ENCODE measurements around the gene SCN3B. TPM values are rescaled to one million over a fixed set of nuclear protein-coding genes. Genes with fewer than 3 reads are reported as not detected.

Gene SCN3B
- total and polyA plus RNA-seq, 2 donors (not counting 1 experiment from before 2014, with no cell fraction given): under 0.01 to 0.03 TPM

- H3K36me3 ChIP-seq (ENCODE audit: control insufficient read depth, insufficient read depth, low read length): no peaks in the 10 kb centered on the region
- H3K9ac ChIP-seq (ENCODE audit: insufficient read depth, low read length): no peak overlapping the region
- DNase-seq (ENCODE audit: low read depth in 2 of 2): no peak
- no peak overlapping the region for H3K4me3 ChIP-seq (replicated peaks in 1 of 4; ENCODE audit: control extremely low read depth in 1 of 4, insufficient read depth in 1 of 4, low read depth in 3 of 4, low read length in 4 of 4)
- H3K27me3 ChIP-seq (ENCODE audit: control insufficient read depth, insufficient read depth, low read length): no peaks in the 10 kb centered on the region
- H3K4me2 ChIP-seq (ENCODE audit: extremely low read depth, insufficient read depth, low read length): no peak overlapping the region
- H3K27ac ChIP-seq (ENCODE audit: insufficient read depth, low read length): no peak overlapping the region
- no peaks in the 10 kb centered on the region for H3K9me3 ChIP-seq (ENCODE audit: control insufficient read depth, insufficient read depth, low read depth, low read length)
- H3K4me1 ChIP-seq (ENCODE audit: control insufficient read depth, extremely low read depth, insufficient read depth, low read length): no peaks in the 10 kb centered on the region
- TF ChIP-seq EZH2 (IDR thresholded peaks at IDR 0.05; ENCODE audit: low read length, missing control alignments): no peak
- TF ChIP-seq, protein P1, sequence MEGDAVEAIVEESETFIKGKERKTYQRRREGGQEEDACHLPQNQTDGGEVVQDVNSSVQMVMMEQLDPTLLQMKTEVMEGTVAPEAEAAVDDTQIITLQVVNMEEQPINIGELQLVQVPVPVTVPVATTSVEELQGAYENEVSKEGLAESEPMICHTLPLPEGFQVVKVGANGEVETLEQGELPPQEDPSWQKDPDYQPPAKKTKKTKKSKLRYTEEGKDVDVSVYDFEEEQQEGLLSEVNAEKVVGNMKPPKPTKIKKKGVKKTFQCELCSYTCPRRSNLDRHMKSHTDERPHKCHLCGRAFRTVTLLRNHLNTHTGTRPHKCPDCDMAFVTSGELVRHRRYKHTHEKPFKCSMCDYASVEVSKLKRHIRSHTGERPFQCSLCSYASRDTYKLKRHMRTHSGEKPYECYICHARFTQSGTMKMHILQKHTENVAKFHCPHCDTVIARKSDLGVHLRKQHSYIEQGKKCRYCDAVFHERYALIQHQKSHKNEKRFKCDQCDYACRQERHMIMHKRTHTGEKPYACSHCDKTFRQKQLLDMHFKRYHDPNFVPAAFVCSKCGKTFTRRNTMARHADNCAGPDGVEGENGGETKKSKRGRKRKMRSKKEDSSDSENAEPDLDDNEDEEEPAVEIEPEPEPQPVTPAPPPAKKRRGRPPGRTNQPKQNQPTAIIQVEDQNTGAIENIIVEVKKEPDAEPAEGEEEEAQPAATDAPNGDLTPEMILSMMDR (conservative IDR thresholded peaks at IDR 0.05 in 1 of 2, IDR thresholded peaks at IDR 0.05 in 1 of 2; ENCODE audit: low read depth in 1 of 2, low read length in 2 of 2): no peak
- H4K20me1 ChIP-seq (ENCODE audit: control insufficient read depth, extremely low read depth, insufficient read depth, low read length): no peaks in the 10 kb centered on the region
- no peaks in the 10 kb centered on the region for H3K79me2 ChIP-seq (ENCODE audit: control insufficient read depth, insufficient read depth, low read length)
- no peak overlapping the region for H2AFZ ChIP-seq (ENCODE audit: low read length)
Measured at GRCh38 chr11:123659311-123659710, 4.9 kb upstream of the SCN3B start.

- no peak overlapping the region for H3K9ac ChIP-seq (ENCODE audit: insufficient read depth, low read length)
- peak overlapping the region; percentile 88 for H3K4me2 ChIP-seq (ENCODE audit: extremely low read depth, insufficient read depth, low read length)
- no peak for TF ChIP-seq EZH2 (IDR thresholded peaks at IDR 0.05; ENCODE audit: low read length, missing control alignments)
- TF ChIP-seq, protein P1 (conservative IDR thresholded peaks at IDR 0.05 in 1 of 2, IDR thresholded peaks at IDR 0.05 in 1 of 2; ENCODE audit: low read depth in 1 of 2, low read length in 2 of 2): no peak
- H4K20me1 ChIP-seq (ENCODE audit: control insufficient read depth, extremely low read depth, insufficient read depth, low read length): no peaks in the 10 kb centered on the region
- H3K9me3 ChIP-seq (ENCODE audit: control insufficient read depth, insufficient read depth, low read depth, low read length): no peaks in the 10 kb centered on the region
- H3K36me3 ChIP-seq (ENCODE audit: control insufficient read depth, insufficient read depth, low read length): no peaks in the 10 kb centered on the region
- H3K79me2 ChIP-seq (ENCODE audit: control insufficient read depth, insufficient read depth, low read length): no peaks in the 10 kb centered on the region
- H3K4me3 ChIP-seq (replicated peaks in 1 of 4; ENCODE audit: control extremely low read depth in 1 of 4, insufficient read depth in 1 of 4, low read depth in 3 of 4, low read length in 4 of 4): peak overlapping the region; percentile 34 to 57 (median 45)
- H3K4me1 ChIP-seq (ENCODE audit: control insufficient read depth, extremely low read depth, insufficient read depth, low read length): no peaks in the 10 kb centered on the region
- peak; percentile 31 to 60 for DNase-seq (ENCODE audit: low read depth in 2 of 2)
- peaks cover 10% of the 10 kb centered on the region for H3K27me3 ChIP-seq (ENCODE audit: control insufficient read depth, insufficient read depth, low read length)
- H3K27ac ChIP-seq (ENCODE audit: insufficient read depth, low read length): no peak overlapping the region
- peak overlapping the region; percentile 88 for H2AFZ ChIP-seq (ENCODE audit: low read length)
Measured at GRCh38 chr11:123653827-123654565, 428 bp downstream of the SCN3B start.

GRCh38 chr11:123653483-123653826 lies 969 bp downstream of the SCN3B start:
- H3K4me1 ChIP-seq (ENCODE audit: control insufficient read depth, extremely low read depth, insufficient read depth, low read length): no peaks in the 10 kb centered on the region
- peaks cover 11% of the 10 kb centered on the region for H3K27me3 ChIP-seq (ENCODE audit: control insufficient read depth, insufficient read depth, low read length)
- no peaks in the 10 kb centered on the region for H4K20me1 ChIP-seq (ENCODE audit: control insufficient read depth, extremely low read depth, insufficient read depth, low read length)
- H2AFZ ChIP-seq (ENCODE audit: low read length): no peak overlapping the region
- no peak overlapping the region for H3K4me2 ChIP-seq (ENCODE audit: extremely low read depth, insufficient read depth, low read length)
- H3K79me2 ChIP-seq (ENCODE audit: control insufficient read depth, insufficient read depth, low read length): no peaks in the 10 kb centered on the region
- no peak overlapping the region for H3K9ac ChIP-seq (ENCODE audit: insufficient read depth, low read length)
- no peaks in the 10 kb centered on the region for H3K9me3 ChIP-seq (ENCODE audit: control insufficient read depth, insufficient read depth, low read depth, low read length)
- no peak for DNase-seq (ENCODE audit: low read depth in 2 of 2)
- H3K27ac ChIP-seq (ENCODE audit: insufficient read depth, low read length): no peak overlapping the region
- H3K36me3 ChIP-seq (ENCODE audit: control insufficient read depth, insufficient read depth, low read length): no peaks in the 10 kb centered on the region
- TF ChIP-seq, protein P1 (conservative IDR thresholded peaks at IDR 0.05 in 1 of 2, IDR thresholded peaks at IDR 0.05 in 1 of 2; ENCODE audit: low read depth in 1 of 2, low read length in 2 of 2): no peak
- no peak for TF ChIP-seq EZH2 (IDR thresholded peaks at IDR 0.05; ENCODE audit: low read length, missing control alignments)
- H3K4me3 ChIP-seq (replicated peaks in 1 of 4; ENCODE audit: control extremely low read depth in 1 of 4, insufficient read depth in 1 of 4, low read depth in 3 of 4, low read length in 4 of 4): no peak overlapping the region
